H1 (cell line): ENCODE data around the gene EXTL1.

Source experiments
- ASH2L ChIP-seq: fragments of 200-600, 300-600 bp; sonication (generic); IDR thresholded peaks from one replicate; pipeline ENCODE4 v1.7.1; 2017; ENCODE audit warnings: low read length
- BCL11A ChIP-seq, 2 experiments: IDR thresholded peaks; one replicate each; pipeline ENCODE4 v1.6.1; 2011; ENCODE audit warnings: low read depth in 2 of 2, low read length in 2 of 2, mild to moderate bottlenecking in 2 of 2
- CREB1 ChIP-seq: IDR thresholded peaks from 2 replicates; pipeline ENCODE4 v1.6.1; 2012; ENCODE audit warnings: inconsistent platforms
- CTCF ChIP-seq, 3 experiments: IDR thresholded peaks; 1 replicate in 2 of 3; 2 replicates in 1 of 3; pipeline versions ENCODE4 v1.5.1 to v1.6.1; 2011; ENCODE audit warnings: low read length in 3 of 3, mild to moderate bottlenecking in 3 of 3, inconsistent platforms in 2 of 3, low read depth in 1 of 3, moderate library complexity in 1 of 3; ENCODE audit not compliant: insufficient read depth in 1 of 3; ENCODE audit errors: control extremely low read depth in 1 of 3
- RAD21 ChIP-seq, 2 experiments: IDR thresholded peaks in 1 of 2; conservative IDR thresholded peaks in 1 of 2; 2 replicates each; pipeline ENCODE4 v1.6.1; 2011; ENCODE audit warnings: low read depth in 2 of 2, low read length in 2 of 2, improper control_type of control experiment in 1 of 2, inconsistent platforms in 1 of 2, mild to moderate bottlenecking in 1 of 2, moderate library complexity in 1 of 2
- SIN3A ChIP-seq, 2 experiments: IDR thresholded peaks in 1 of 2; conservative IDR thresholded peaks in 1 of 2; 2 replicates each; pipeline ENCODE4 v1.6.1; 2011 to 2012; ENCODE audit warnings: low read length in 2 of 2, improper control_type of control experiment in 1 of 2, low read depth in 1 of 2, mild to moderate bottlenecking in 1 of 2

- TF ChIP-seq CTCF (IDR thresholded peaks at IDR 0.05; ENCODE audit: control extremely low read depth in 1 of 3, insufficient read depth in 1 of 3, low read depth in 1 of 3, low read length in 3 of 3): no peak
- no peak for TF ChIP-seq BCL11A (IDR thresholded peaks at IDR 0.05; ENCODE audit: low read depth in 2 of 2, low read length in 2 of 2)
- TF ChIP-seq SIN3A (conservative IDR thresholded peaks at IDR 0.05 in 1 of 2, IDR thresholded peaks at IDR 0.05 in 1 of 2; ENCODE audit: low read depth in 1 of 2, low read length in 2 of 2): no peak
- no peak for TF ChIP-seq CREB1
- no peak for TF ChIP-seq RAD21 (IDR thresholded peaks at IDR 0.05 in 1 of 2, conservative IDR thresholded peaks at IDR 0.05 in 1 of 2; ENCODE audit: low read depth in 2 of 2, low read length in 2 of 2)
- TF ChIP-seq ASH2L: no peak
Measured at GRCh38 chr1:26046246-26047095, 24.9 kb downstream of the EXTL1 start.
